SK-N-SH (cell line): ENCODE measurements around the gene SPCS3. TPM values are rescaled to one million over a fixed set of nuclear protein-coding genes. Genes with fewer than 3 reads are reported as not detected.

Experiments
- CTCF ChIA-PET: fragments of 300-600, 350-600 bp; formaldehyde crosslinking; extraction: SDS; loops from one replicate; lab custom pipeline; 2021; lab: Yijun Ruan, JAX
- POLR2A ChIA-PET: fragments of 350-600 bp; sonication (Branson Sonifier 250); formaldehyde crosslinking; extraction: SDS; loops from one replicate; lab custom pipeline; 2020; ENCODE audit warnings: antibody characterized with exemption, inconsistent platforms; lab: Yijun Ruan, JAX
- DNase-seq: peaks from one replicate; pipeline ENCODE4 v3.0.0; 2012
- H2AFZ ChIP-seq: fragments of 200-600 bp; sonication (generic); 2 replicates; pipeline ENCODE4 v1.8.1; 2016; ENCODE audit warnings: antibody characterized with exemption, mild to moderate bottlenecking, low read depth
- H3F3A ChIP-seq: fragments of 200-600 bp; sonication (generic); replicated peaks from 2 replicates; pipeline ENCODE3; 2016; ENCODE audit warnings: antibody characterized with exemption, mild to moderate bottlenecking; ENCODE audit not compliant: insufficient read depth
- H3K27ac ChIP-seq, 2 experiments: fragments of 200-500 bp in 1 of 2; fragments of 200-600 bp in 1 of 2; sonication (Bioruptor generic) in 1 of 2; sonication (generic), shearing (Covaris generic) in 1 of 2; 2 replicates each; pipeline versions ENCODE4 v1.5.1 to v1.6.1; 2014 to 2016; ENCODE audit warnings: low read depth in 2 of 2, inconsistent platforms in 1 of 2, low read length in 1 of 2, mild to moderate bottlenecking in 1 of 2, mixed read lengths in 1 of 2
- H3K27me3 ChIP-seq: fragments of 200-600 bp; sonication (generic), shearing (Covaris generic); 2 replicates; pipeline ENCODE4 v1.6.1; 2016; ENCODE audit warnings: mixed run types; ENCODE audit not compliant: insufficient read depth
- H3K36me3 ChIP-seq, 2 experiments: fragments of 200-500 bp in 1 of 2; fragments of 200-600 bp in 1 of 2; sonication (Bioruptor generic) in 1 of 2; sonication (generic) in 1 of 2; replicated peaks in 1 of 2; 2 replicates each; pipeline versions ENCODE3 to v1.5.1; 2014 to 2016; ENCODE audit warnings: low read length in 1 of 2, mild to moderate bottlenecking in 1 of 2; ENCODE audit not compliant: insufficient read depth in 2 of 2, control insufficient read depth in 1 of 2
- H3K4me1 ChIP-seq, 2 experiments: fragments of 200-500 bp in 1 of 2; fragments of 200-600 bp in 1 of 2; sonication (Bioruptor generic) in 1 of 2; sonication (generic), shearing (Covaris generic) in 1 of 2; 2 replicates each; pipeline versions ENCODE4 v1.5.1 to v1.6.1; 2014 to 2016; ENCODE audit warnings: low read depth in 1 of 2, low read length in 1 of 2, mixed run types in 1 of 2; ENCODE audit not compliant: insufficient read depth in 2 of 2, control insufficient read depth in 1 of 2
- H3K4me2 ChIP-seq: fragments of 200-600 bp; sonication (generic), shearing (Covaris generic); 2 replicates; pipeline ENCODE4 v1.6.1; 2017; ENCODE audit warnings: mixed run types
- H3K4me3 ChIP-seq, 2 experiments: fragments of 200-500 bp in 1 of 2; fragments of 200-600 bp in 1 of 2; sonication (Bioruptor generic) in 1 of 2; sonication (generic), shearing (Covaris generic) in 1 of 2; 2 replicates each; pipeline versions ENCODE4 v1.5.1 to v1.8.1; 2014 to 2016; ENCODE audit warnings: low read depth in 2 of 2, inconsistent platforms in 1 of 2, low read length in 1 of 2, mild to moderate bottlenecking in 1 of 2, mixed read lengths in 1 of 2, moderate library complexity in 1 of 2
- H3K79me2 ChIP-seq: fragments of 200-600 bp; sonication (generic); 2 replicates; pipeline ENCODE4 v1.8.1; 2017; ENCODE audit warnings: mild to moderate bottlenecking; ENCODE audit not compliant: insufficient read depth
- H3K9ac ChIP-seq: fragments of 200-600 bp; sonication (generic); 2 replicates; pipeline ENCODE4 v1.6.1; 2017; ENCODE audit warnings: mixed run types
- H3K9me2 ChIP-seq: fragments of 200-600 bp; sonication (generic); 2 replicates; pipeline ENCODE4 v1.6.1; 2017; ENCODE audit warnings: mixed run types
- H3K9me3 ChIP-seq: fragments of 200-600 bp; sonication (generic); 2 replicates; pipeline ENCODE4 v1.6.1; 2017; ENCODE audit warnings: mixed run types, mild to moderate bottlenecking, moderate library complexity
- H4K20me1 ChIP-seq: fragments of 200-600 bp; sonication (generic); 2 replicates; pipeline ENCODE4 v1.6.1; 2017; ENCODE audit warnings: mild to moderate bottlenecking, mixed run types; ENCODE audit not compliant: insufficient read depth
- EP300 ChIP-seq, 2 experiments: IDR thresholded peaks; 2 replicates each; pipeline versions ENCODE4 v1.4.0 to v1.6.1; 2012; ENCODE audit warnings: borderline replicate concordance in 1 of 2, low read depth in 1 of 2, low read length in 1 of 2
- GATA2 ChIP-seq: sonication (generic); formaldehyde crosslinking; IDR thresholded peaks from 2 replicates; pipeline ENCODE4 v1.5.0; 2020; ENCODE audit warnings: mild to moderate bottlenecking, missing genetic modification reagents
- MAX ChIP-seq: IDR thresholded peaks from 2 replicates; pipeline ENCODE4 v1.4.0; 2012; ENCODE audit warnings: low read depth
- NRF1 ChIP-seq: IDR thresholded peaks from 2 replicates; pipeline ENCODE4 v1.6.1; 2012; ENCODE audit warnings: low read depth, mild to moderate bottlenecking, low read length
- RAD21 ChIP-seq: IDR thresholded peaks from 2 replicates; pipeline ENCODE4 v1.6.1; 2012; ENCODE audit warnings: mild to moderate bottlenecking, low read length
- RXRA ChIP-seq: IDR thresholded peaks from 2 replicates; pipeline ENCODE4 v1.4.0; 2012; ENCODE audit warnings: low read depth, mild to moderate bottlenecking, borderline replicate concordance
- SMC3 ChIP-seq: IDR thresholded peaks from 2 replicates; pipeline ENCODE4 v1.6.1; 2012; ENCODE audit warnings: low read depth, low read length, improper control_type of control experiment
- TCF12 ChIP-seq: IDR thresholded peaks from 2 replicates; pipeline ENCODE4 v1.4.0; 2012
- ZBTB33 ChIP-seq: IDR thresholded peaks from 2 replicates; pipeline ENCODE4 v1.4.0; 2012; ENCODE audit warnings: low read depth, borderline replicate concordance
- WGBS: methylation state at CpG from one replicate; pipeline ENCODE4 v1.1.6; 2017; ENCODE audit warnings: low lambda C conversion rate; 5-methylcytosine and 5-hydroxymethylcytosine counted together
- polyA plus RNA-seq, 3 experiments: library from polyadenylated mRNA; depleted of rRNA; stranded (reverse); fragments of >200 nt; gene quantifications; 2 replicates each; pipeline ENCODE4 v1.2.3, GENCODE V29; 2012
- TF ChIP-seq, protein P1 (sequence below): IDR thresholded peaks from 2 replicates; pipeline ENCODE4; 2012

Gene SPCS3
- polyA plus RNA-seq, 1 of the 3 experiments (the other 2 are of a cell fraction): 27.7 TPM

- H3K27ac ChIP-seq: peak overlapping the region in 1 of 2 experiments; percentile 83; a peak in 2 of 4 replicates
- 6% methylated on average over 3 of the region's 3 CpGs for WGBS
- peak overlapping the region; percentile 32; the same call in 1 of the 2 replicates for H2AFZ ChIP-seq
- no peak overlapping the region for H3K9ac ChIP-seq
- ChIA-PET POLR2A (no interaction called here), CTCF (interaction anchor here (1.0 to 4.5 kb wide), 4 partner anchors 8 to 108 kb away, joined by 3 to 18 read pairs (median 4); no protein-coding TSS in a partner anchor)
- H3K27me3 ChIP-seq: no peaks in the 10 kb centered on the region
- no peak overlapping the region for H3K4me2 ChIP-seq
- H3K9me3 ChIP-seq: no peaks in the 10 kb centered on the region
- no peak overlapping the region for H3K4me3 ChIP-seq
- H3K9me2 ChIP-seq: no peaks in the 10 kb centered on the region
- no peaks in the 10 kb centered on the region for H3K79me2 ChIP-seq
- no peaks in the 10 kb centered on the region for H3F3A ChIP-seq
- no peaks in the 10 kb centered on the region; a peak in 1 of 4 replicates for H3K4me1 ChIP-seq
- no peaks in the 10 kb centered on the region for H4K20me1 ChIP-seq
- no peak for DNase-seq
- TF ChIP-seq SMC3 (no peak), EP300 (IDR thresholded peaks at IDR 0.05; ENCODE audit: borderline replicate concordance in 1 of 2, low read depth in 1 of 2, low read length in 1 of 2) (peak in 1 of 2 experiments; percentile 43; a peak in 1 of 4 replicates), TCF12 (peak; percentile 88), MAX (0 out of 2 replicates have a peak, but pooled peaks have one; percentile 29), NRF1 (no peak), ZBTB33 (no peak), GATA2 (no peak), RAD21 (no peak), RXRA (no peak)
- TF ChIP-seq, protein P1, sequence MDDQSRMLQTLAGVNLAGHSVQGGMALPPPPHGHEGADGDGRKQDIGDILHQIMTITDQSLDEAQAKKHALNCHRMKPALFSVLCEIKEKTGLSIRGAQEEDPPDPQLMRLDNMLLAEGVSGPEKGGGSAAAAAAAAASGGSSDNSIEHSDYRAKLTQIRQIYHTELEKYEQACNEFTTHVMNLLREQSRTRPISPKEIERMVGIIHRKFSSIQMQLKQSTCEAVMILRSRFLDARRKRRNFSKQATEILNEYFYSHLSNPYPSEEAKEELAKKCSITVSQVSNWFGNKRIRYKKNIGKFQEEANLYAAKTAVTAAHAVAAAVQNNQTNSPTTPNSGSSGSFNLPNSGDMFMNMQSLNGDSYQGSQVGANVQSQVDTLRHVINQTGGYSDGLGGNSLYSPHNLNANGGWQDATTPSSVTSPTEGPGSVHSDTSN: peak; percentile 58
- H3K36me3 ChIP-seq: no peaks in the 10 kb centered on the region
Measured at GRCh38 chr4:176286728-176287127, 33.0 kb upstream of the SPCS3 start.

DNA sequence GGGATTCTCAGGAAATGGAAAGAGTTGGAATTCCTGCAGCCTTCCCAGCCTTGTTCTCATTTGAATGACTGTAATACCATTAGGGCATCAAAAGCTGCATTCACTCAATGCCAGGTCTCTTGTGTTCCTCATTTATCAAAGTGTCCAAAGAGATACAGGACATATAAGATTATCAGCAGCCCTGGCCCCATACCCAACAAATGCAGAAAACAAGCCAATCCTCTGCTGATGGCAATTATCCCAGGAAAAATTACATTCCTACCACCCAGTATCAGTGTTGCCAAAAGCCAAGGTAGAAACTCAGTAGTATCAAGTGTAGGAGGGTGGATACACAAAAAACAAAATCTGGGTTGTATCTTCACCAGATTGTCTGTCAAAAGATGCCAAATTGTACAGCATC lies 32.2 kb upstream of the SPCS3 start:
- Histone ChIP-seq H3K9me2 (no peaks in the 10 kb centered on the region), H3K36me3 (no peaks in the 10 kb centered on the region), H3K9ac (no peak overlapping the region), H3K27ac (peak overlapping the region in 1 of 2 experiments; percentile 83; a peak in 1 of 4 replicates), H3K4me2 (no peak overlapping the region), H2AFZ (no peak overlapping the region; the same call in 1 of the 2 replicates), H4K20me1 (no peaks in the 10 kb centered on the region), H3K27me3 (no peaks in the 10 kb centered on the region), H3K4me1 (no peaks in the 10 kb centered on the region; a peak in 1 of 4 replicates), H3F3A (no peaks in the 10 kb centered on the region), H3K4me3 (no peak overlapping the region), H3K9me3 (no peaks in the 10 kb centered on the region), H3K79me2 (no peaks in the 10 kb centered on the region)
- DNase-seq: no peak
- ChIA-PET POLR2A (no interaction called here), CTCF (interaction anchor here (0.7 to 4.5 kb wide), 3 partner anchors 10 to 137 kb away, joined by 3 to 18 read pairs (median 4); no protein-coding TSS in a partner anchor)
- TF ChIP-seq, protein P1: peak; percentile 34; the same call in 1 of the 2 replicates
- no peak for TF ChIP-seq MAX
